Cerebellar cortex (tissue), 1 donor: ENCODE measurements around the gene CCDC92B.
"Not testable (repeated sequence)": the region's sequence is repeated elsewhere in the genome, so short reads cannot be mapped to it uniquely, and the experiment has no call there.

Experiments
- DNase-seq: peaks from one replicate; pipeline ENCODE4 v3.0.0-alpha.2; 2015; ENCODE audit warnings: low spot score

CCDC92B gene

DNA sequence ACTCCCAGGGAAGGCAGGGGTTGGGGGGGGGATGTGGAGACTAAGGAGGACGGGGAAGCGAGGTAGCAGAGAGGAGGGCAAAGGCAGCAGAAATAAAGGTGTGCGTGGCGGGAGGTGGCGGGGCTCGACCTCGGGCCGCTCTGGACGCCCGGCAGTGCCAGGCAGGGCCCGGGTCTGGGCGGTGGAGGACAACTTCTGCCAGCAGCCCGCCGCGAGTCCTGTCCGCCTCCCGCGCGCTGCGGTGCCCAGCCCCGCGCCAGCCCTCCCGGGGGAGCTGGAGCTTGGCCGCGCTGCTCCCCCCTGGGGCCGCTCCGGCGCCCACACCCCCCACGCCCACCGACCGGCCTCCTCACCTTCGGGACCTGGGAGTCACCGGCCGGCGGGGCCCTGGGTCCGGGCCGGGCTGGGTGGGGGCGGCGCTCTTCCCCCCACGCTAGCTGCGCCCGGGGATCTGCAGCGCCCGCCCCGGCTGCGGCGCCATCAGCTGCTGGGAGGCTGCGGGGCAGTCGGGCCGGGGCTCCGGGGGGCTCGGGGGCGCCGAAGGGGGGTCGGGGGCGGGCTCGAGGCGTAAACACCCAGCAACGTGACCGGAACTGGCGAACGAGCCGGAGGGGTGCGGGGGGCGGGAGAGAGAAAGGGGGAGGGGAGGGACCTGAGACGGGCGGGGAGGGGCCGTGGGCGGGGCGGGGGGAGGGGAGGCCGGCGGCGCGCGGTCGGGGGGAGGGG is at the start of gene CCDC92B:
Gene CCDC92B, minus strand, starts transcription at position 595 of the 726 bp plus-strand sequence. CDS start 14,507 bp downstream, outside the sequence.
- DNase-seq = no peak

DNA sequence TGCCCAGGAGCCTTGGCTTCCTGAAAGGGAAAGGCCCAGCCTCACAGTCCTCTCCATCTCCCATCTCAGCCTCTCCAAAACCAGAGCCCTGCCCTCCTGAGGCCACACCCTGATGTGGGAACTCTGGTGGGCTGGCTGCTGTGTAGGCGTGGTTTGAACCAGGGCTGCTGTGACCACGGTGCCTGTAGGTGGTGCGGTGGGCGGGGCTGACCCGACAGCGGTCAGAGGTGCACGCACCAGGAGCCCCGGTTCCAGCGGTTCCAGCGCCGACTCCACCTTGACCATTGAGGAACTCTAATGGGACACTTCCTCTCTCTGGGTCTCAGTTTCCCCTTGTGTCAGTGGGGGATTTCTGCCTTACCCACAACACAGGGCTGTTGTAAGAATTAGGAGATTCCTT is 49.2 kb upstream of the CCDC92B start:
- DNase-seq = no peak

DNA sequence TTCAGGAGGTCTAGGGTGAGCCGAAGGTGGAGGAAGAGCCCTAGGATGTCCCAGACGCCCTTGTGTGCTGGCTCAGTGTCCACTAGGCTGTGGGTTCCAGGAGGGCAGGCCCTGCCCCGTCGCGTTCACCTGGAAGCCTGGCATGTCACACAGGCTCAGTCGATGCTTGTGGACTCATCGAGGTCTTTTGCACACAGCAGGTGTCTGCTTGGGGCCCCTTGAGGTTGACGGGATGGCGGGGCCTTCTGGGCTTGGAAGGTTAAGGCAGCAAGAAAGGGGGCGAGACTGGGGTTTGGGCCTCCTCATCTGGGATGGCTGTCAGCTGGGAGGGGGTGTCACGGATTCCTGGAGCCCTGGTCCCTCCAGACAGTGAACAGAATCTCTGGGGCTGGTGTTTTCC is 48.7 kb upstream of the CCDC92B start:
- no peak for DNase-seq

DNA sequence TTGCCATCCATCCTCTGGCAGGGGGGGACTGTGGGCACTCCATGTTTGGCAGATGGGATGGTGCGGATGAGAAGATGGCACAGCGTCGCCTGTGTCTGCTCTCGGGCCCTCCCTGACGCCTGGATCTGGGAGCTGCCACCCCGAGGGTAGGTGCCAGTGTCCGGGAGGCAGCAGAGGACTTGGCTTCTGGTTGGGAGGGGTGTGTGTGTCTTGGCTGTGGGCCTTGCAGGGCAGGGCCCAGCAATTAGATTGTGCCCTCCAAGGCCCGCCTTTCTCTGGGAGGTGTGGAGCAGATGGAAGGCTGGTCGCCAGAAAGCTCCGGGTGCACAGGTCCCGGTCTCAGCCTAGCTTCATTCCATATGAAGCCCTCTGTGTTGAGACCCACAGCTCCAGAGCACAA is 48.2 kb upstream of the CCDC92B start:
- peak; percentile 93 for DNase-seq

DNA sequence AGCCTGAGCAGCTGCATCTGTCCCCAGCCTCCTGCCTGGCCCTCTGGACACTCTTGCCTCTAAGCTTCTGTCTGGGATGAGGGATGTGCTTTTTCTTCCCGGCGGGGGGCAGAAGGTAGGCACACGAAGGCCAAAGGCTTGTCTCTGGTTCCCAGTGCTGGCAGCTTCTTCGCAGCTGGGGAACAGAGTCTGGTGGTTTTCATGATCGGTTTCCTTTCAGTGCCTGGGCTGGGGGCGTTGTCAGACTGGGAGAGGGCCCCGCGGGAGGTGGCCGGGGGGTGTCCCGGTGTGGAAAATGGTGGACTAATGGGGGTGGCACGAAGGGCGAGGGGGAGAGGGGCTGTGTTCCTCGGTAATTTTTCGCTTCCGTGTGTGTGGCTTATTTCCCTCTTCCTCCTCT is 47.8 kb upstream of the CCDC92B start:
- DNase-seq = no peak

DNA sequence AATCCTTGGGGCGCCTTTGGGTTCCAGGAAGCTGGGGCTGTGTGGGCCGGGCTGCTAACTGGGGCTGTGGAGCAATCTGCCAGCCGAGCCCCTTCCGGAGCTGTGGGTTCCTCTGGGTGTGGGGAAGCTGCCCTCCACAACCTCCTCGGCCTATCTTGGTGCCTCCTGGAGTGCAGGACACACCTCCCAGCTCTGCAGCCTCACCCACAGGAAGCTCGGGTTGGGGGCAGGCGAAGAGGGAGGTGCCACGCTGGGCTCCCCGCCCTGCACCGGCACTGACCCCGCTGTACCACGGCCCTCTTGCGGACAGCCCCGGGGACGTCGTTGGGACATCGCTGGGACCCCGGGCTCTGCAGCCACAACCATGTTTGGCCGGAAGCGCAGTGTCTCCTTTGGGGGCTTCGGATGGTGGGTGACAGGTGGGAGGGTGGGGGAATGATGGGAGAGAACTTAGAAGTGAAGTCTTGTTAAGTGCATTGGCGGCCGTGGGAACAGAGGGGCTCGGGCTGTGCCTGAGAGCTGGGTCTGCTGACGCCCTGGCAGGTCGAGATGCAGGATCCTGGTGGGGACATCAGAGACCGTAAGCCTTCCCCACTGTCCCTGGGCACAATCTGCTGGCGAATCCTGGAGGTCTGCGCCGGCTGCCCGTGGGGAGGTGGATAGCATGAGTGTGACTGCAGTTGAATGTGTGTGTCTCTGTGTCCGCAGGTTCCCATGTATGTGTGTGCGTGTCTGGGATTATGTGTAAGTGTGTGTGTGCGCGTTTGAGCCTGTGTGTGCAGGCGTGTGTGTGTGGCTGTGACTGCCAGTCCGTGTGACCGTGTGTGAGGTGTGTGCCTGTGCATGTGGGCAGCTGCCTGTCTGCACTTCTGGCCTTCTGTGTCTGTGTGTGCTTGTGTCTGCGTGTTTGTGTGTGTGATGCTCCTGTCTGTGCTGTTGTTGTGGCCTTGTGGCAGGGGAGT is 47.0 kb upstream of the CCDC92B start, which contains the start of gene RAP1GAP2:
Gene RAP1GAP2, plus strand, starts transcription at position 275 of the 962 bp plus-strand sequence. Its CDS starts 90 bp downstream, at position 365.
- no peak for DNase-seq

DNA sequence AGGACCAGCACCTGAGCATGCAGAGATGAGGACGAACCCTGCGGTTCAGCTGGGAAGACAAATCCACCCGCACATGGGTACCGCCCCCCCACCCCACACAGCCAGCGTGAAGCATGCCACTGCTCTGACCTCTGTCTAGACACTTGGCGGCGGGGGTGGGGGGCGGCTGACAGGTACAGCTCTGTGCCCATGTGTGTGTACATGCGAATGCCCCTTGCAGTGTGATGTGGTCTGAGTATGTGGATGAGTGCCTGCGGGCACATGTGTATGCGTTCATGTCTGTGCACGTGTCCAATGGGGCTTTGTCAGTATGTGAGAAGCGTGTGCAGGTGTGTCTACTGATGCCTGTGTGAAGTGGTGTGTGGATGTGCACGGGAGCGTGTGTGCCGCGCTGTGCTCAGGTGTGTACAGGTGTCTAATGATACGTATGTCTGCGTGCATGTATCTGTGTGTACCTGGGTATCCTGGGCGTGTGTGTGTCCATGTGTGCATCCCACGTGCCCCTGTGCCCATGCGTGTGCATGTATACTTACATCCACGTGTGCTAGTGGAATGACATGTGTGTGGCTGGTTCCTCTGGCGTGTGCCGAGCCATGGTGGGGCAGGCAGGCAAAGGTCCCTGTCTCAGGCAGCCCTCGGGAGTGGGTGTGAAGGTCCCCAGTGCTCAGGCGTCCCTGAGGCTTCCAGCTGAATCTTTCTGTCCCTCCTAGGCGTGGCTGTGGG is 46.1 kb upstream of the CCDC92B start:
- no peak for DNase-seq

DNA sequence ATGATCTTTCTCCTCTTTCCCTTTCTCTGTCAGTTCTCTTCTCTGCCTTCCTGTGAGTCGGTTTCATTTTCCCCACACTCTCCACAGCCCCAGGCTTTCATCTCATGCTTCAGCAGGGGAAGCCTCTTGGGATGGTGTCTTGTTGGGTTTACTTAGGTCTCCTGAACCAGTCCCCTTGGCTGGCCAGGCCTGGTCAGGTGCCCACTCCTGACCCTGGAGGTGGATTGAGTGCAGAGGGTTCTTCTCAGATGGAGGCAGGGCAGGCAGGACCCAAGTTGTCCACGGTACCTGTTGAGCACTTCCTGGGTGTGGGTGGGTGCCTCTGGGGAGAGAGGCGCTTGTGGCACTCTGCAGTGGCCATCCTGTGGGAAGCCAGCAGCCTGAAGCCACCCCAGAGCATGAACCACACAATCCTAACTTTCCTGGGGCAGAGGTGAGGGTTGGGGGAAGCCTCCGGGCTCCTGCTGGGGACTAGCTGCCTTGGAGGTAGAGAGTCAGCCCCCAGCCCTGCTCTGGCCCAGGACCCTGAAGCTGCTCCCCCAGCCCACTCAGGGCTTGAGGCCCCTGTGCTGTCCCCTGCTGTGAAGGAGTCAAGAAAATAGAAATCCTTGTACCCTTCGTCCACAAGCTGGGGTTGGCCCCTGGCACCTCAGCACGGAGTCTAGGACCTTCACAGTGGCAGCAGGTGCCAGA is 44.8 kb upstream of the CCDC92B start:
- DNase-seq = no peak

DNA sequence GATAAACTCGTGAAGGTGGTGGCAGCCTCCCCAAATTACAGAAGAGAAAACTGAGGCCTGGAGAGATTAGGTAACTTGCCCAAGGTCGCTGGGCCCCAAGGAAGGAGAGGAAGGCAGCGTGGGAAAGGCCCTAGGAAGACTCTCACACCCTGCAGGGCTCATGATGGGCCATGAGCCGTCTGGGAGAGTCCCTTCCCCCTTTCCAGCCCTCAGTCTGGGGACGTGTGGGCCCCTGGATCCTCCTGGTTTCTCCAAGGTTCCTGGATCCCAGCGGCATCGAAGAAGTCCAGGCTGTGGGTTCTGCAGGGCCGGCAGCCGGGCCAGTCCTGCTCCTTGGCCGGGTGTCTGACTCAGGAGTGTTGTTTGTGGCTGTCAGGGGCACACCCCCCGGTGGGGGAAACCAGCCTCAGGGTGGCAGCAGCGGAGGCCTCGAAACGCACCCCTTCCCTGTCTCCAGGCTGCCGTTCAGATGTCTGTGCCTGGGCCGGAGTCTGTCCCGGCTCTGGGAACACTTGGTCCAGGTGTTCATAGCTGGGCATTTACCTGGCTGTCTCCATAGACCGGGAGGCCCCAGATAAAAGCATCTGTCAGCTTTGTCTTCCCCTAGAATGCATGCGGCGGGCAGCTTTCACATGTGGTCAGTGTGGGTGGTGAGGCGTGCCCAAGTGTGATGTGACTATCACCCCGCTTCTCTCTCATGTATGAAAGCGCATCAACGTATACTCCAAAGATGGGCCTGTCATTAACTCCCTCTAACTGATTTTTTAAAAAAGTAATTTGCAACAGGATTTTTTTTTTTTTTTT is 43.1 kb upstream of the CCDC92B start:
- DNase-seq = no peak

DNA sequence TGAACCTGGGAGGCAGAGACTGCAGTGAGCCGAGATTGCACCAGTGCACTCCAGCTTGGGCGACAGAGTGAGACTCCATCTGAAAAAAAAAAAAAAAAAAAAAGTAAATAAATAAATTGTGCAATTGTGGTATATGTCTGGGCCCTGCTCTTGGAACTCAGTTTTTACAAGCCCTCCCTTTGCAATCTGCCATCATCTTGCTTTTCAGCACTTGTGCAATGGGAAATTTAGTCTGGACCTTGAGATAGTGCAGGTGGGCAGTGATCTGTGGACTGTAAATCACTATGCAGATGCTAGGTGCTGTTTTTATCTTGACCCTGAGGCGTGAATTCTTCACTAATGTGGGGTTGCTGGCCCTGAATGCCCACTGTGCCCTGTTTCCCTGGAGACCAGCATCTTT is 40.2 kb upstream of the CCDC92B start:
- DNase-seq = no peak

DNA sequence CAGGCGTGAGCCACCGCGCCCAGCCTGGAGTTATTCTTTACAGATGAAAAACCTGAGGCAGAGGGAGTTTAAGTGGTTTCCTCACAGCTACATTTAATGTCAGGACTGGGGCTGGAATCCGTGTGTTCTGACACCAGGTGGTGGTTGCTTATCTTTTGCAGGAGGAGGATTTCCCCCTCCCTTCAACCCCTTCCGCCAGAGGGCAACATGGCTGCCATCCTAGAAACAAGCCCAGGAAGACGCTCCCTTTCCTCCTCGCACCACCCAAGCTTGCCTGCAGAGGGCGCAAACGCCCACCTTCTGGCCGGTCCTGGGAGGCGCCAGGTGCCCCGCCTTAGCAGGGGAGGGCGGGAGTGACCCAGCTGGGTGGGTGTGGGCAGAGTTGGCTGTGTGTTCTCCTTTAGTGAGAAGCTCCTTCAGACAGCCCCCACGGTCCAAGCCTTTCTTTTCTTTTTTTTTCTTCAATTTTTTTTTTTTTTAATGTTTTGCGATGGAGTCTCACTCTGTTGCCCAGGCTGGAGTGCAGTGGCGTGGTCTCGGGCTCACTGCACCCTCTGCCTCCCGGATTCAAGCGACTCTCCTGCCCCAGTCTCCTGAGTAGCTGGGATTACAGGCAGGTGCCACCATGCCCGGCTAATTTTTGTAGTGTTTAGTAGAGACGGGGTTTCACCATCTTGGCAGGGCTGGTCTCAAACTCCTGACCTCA is 36.9 kb upstream of the CCDC92B start:
- DNase-seq = peak; percentile 91

DNA sequence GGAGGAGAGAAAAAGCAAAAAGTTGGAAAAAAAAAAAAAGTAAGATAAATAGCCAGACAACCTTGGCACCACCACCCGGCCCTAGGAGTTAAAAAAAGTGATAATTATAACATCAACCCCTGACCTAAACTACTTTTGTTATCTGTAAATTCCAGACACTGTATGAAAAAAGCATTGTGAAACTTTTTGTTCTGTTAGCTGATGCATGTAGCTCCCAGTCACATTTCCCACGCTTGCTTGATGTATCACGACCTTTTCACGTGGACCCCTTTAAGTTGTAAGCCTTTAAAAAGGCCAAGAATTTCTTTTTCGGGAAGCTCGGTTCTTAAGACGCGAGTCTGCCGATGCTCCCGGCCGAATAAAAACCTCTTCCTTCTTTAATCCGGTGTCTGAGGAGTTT is 35.9 kb upstream of the CCDC92B start:
- DNase-seq = not testable (repeated sequence)

DNA sequence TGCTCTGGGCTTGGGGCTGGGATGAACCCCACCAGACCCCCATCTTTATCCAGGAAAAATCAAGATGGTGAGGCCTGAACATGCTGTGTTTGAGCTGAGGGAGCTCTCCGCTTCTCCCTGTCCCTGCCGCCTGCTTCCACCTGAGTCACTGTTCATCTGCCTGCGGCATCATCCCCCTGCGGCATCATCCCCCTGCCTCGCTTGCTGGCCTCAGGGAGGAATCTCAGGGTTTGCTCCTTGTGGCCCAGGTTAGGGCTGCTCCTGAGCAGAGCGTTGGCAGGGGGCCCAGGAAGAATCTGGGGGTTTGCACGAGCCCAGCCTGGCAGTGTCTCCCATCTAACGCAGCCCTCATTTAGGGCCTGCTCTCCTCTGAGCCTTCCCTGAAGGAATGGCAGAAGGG is 35.4 kb upstream of the CCDC92B start:
- no peak for DNase-seq

DNA sequence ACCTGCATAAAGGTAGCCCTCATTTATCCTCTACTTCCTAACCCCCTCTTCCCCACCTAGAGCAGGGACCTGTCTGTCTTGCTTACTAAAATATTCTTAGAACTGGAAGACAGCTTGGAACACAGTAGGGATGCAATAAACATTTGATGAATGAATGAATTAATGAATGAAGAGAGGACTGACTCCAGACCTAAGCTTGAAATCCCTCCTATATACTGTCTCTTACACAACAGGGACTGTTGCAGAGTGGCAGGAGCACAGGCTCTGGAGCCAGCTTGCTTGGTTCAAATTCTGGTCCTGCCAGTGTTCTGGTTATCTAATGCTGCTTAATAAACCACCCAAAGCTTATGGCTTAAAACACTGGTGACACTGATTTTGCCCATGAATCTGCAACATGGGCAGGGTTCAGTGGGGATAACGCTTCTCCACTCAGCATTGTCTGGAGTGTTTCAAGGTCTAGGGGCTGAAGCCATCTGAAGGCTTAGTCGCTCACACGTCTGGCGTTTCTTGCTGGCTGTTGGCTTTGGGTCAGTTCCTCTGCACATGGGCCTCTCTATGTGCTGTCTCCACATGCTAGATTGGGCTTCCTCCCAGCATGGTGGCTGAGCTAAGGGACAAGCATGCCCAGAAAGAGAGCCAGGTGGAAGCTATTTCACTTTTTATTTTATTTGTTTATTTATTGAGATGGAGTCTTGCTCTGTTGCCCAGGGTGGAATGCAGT is 34.0 kb upstream of the CCDC92B start:
- peak; percentile 76 for DNase-seq

DNA sequence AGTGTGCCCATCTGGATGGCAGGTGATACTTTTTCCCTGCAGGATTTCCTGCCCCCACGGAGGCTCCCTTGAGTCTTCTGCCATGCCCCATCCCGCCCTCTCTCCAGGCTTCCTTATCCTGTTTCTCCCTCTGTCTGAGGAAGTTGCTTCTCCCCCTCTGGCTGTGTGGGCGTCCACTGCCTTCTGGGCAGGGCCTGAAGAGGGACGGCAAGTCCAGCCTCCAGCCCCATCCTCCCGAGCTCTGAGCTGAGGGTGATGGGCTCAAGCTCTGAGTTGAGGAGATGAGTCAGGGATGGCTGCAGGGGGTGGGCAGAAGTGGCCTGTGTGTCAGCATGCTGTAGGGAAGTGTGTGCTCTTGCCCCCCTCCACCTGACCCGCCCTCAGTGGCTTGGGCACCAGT is 32.6 kb upstream of the CCDC92B start:
- no peak for DNase-seq

DNA sequence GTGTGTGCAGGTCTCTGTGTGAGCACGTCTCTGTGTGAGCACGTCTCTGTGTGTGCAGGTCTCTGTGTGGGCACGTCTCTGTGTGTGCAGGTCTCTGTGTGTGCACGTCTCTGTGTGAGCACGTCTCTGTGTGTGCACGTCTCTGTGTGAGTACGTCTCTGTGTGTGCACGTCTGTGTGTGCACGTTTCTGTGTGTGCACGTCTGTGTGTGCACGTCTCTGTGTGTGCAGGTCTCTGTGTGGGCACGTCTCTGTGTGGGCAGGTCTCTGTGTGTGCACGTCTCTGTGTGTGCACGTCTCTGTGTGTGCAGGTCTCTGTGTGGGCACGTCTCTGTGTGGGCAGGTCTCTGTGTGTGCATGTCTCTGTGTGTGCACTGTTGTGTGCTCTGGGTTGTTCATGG is 32.1 kb upstream of the CCDC92B start:
- not testable (repeated sequence) for DNase-seq

DNA sequence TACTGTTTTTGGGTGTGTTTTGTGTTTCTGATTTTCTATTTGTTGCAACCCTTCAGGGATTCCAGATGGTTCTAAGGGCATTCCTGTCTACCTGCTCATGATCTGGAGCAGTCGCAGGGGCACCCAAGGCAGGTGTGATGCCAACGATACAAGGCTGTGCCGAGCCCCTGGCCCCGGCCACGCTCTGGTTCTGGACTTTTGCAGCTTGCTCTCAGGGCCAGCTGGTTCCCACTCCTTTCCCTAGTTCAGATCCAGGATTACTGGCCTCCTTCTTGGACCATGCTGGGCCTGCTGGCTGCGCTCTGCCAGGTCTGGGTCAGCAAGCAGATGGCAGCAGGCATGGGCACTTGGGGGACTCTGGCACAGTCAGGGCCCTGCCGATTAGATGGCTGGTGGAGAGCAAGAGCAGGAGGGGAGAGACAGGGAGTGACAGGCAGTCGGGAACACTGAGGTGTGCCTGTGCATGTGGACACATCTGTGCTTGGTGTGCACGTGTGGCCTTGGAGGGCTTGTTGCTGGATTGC is 31.5 kb upstream of the CCDC92B start:
- peak; percentile 95 for DNase-seq

DNA sequence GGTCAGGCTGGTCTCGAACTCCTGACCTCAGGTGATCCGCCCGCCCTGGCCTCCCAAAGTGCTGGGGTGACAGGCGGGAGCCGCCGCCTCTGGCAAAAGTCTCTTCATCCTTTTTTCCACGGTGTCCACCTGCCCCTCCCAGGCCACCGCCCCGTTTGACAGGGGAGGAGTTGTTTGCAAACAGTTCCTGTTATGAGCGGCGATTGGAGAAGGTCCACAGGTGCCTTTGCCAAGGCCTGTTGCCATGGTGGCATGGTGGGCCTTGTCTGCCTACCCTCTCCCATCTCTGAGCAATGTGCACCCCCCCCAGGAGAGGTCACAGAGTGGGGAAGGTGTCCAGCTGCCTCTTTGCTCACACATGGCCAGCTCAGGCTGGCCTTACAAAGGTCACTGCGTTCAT is 30.8 kb upstream of the CCDC92B start:
- DNase-seq = peak; percentile 45

DNA sequence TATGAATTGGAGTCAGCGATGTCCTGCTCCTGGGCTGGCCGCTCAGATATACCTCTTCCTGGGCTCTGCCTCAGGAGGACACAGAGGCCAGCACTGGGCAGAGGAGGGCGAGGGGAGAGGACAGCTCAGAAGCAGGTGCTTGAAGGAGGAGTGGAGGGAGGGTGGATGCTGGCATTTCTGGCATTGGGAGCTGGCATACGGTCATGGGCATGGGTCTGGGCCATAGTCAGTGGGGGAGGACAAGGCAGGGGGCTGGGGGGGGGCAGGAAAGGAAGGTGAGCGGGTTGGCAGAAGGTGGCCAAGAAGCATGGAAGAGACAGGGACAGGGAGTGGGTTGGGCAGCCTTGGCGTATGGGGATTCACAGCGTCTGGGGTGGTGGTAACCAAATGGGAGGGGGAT is 30.1 kb upstream of the CCDC92B start:
- DNase-seq = peak; percentile 67
